Skin epidermis (tissue), 12 donors: ENCODE data around the gene CCDC186.
A peak's percentile ranks its signal among the peaks of the same experiment; 100 is the strongest.
"Not testable (repeated sequence)": the region's sequence is repeated elsewhere in the genome, so short reads cannot be mapped to it uniquely, and the experiment has no call there.

Experiments
- H3K27ac ChIP-seq, 21 experiments: fragments of 200-600 bp; sonication (generic) in 11 of 21; one replicate each; pipeline ENCODE4 v1.5.0; 2020; ENCODE audit warnings: mild to moderate bottlenecking in 3 of 21, inconsistent platforms in 2 of 21, moderate library complexity in 2 of 21
- H3K4me3 ChIP-seq, 7 experiments: fragments of 200-600 bp; sonication (generic) in 2 of 7; one replicate each; pipeline ENCODE4 v1.5.0; 2020; ENCODE audit warnings: inconsistent platforms in 2 of 7, mild to moderate bottlenecking in 2 of 7, moderate library complexity in 1 of 7

The CCDC186 gene

DNA sequence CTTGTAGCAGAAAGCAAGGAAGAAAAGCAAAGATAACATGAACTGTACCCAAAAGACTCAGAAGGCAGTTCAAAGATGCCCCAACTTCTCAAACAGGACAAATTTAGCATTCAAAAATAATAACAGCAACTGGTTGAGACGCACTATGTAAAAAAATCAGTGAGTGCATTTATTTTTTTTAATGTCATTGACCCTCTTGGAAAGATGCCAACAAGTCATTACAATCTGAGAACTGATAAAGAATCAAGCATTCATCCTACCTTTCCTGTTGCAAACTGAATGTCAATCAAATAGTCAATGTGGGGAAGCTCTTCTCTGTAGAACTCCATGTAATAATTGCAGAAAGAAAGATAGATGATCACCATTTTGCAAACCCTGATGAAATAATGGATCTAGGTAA lies 1.7 kb upstream of the CCDC186 start:
- Histone ChIP-seq H3K4me3 (no peak overlapping the region), H3K27ac (no peak overlapping the region)

DNA sequence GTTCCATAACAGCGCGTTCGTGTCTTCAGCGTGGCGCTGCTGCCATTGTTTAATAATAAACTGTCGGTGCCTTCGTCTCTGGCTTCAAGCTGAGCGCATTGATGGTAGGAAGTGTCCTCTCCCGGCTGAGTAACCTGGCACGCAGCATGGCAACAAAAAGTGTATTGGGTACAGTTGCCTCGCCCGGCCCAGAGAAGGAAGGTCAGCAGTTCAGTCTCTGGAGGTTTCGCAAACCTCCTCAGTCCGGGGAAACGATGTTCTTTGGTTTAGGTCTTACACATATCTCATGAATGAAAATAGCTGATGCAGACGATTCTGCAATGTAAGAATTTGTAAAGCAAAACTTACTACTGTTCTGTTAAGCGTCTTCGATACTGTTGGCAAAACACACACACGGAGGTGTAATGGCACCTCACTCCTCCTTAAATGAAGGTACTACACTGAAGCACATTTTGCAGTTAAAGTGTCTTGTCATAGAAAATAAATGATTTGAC lies 739 bp upstream of the CCDC186 start:
- Histone ChIP-seq H3K4me3 (peak overlapping the region; percentile 65 to 86 (median 81)), H3K27ac (peak overlapping the region in 18 of 21 experiments; percentile 27 to 97 (median 96))

DNA sequence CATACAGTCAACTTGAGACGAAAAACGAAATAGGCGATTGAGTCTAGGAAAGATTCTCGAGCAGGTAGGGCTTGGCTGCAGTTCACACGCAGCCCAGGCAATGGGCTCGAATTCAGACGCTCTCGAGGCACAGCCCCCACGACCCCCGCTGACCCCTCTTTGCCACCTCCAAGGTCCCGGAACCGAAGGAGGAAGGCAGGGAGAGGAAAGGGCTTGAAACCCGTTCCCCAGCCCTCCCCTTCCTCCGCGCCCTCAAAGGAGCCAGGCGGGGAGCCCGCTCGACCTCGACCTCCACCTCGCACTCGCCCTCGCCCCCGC lies 441 bp downstream of the CCDC186 start:
- Histone ChIP-seq H3K27ac (peak overlapping the region; percentile 79 to 97 (median 95)), H3K4me3 (peak overlapping the region; percentile 65 to 86 (median 81))

DNA sequence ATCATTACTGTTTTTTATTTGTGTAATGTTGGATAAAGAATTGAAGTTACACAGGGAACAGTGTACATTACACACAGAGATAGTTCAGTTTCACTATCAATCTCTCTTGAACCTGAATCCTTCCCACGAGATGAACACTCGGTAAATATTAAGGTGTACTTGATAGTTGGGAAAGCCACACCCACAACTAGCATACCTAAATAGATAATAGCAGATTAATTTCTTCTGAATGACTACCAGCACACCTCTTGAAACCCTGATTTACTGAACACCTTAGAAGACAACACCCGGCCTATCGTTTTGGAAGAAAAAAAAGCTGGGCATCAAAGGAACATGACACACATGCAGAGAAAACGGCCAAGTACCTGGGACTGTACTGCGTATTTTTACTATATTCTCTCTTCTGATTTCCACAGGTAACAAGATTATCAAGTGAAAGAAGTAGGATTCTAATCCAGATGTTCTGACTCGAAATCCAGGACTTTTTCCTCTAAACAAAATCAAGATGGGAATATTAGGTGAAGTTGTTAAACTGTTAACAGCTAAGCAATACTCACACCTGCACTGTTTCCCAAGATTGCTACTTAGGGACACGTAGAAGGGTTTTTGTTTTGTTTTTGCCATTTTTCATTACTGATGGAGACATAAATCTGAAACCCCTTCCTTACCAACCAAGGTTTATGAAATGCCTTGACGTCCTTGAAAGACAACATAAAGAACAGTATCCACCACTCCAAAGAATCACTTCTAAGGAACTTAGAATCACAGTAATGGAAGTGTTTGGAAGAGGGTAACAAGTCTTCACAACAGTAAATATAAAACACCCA lies 1.0 kb downstream of the CCDC186 start:
- Histone ChIP-seq H3K4me3 (peak overlapping the region; percentile 65 to 86 (median 81)), H3K27ac (peak overlapping the region in 20 of 21 experiments; percentile 79 to 97 (median 95))

DNA sequence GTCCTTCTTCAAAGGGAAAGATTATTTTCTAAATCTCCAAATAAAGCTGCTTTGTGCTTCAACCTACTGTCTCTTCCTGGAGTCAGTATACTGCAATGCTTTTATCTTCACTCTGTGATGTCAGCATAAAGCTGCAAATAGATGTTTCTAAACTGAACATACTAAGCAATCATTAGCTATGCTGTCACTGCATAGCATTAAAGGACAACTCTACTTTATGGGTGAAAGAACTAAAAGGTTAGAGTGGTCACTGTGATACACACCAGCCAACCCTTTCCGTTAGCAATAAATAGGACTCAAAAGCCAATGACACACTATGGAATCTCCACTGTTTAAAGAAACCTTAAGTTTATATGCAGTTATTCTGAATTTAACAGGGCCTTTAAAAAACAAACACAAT lies 1.8 kb downstream of the CCDC186 start:
- Histone ChIP-seq H3K27ac (peak overlapping the region in 9 of 21 experiments; percentile 11 to 97 (median 95)), H3K4me3 (peak overlapping the region in 5 of 7 experiments; percentile 73 to 86 (median 81))

DNA sequence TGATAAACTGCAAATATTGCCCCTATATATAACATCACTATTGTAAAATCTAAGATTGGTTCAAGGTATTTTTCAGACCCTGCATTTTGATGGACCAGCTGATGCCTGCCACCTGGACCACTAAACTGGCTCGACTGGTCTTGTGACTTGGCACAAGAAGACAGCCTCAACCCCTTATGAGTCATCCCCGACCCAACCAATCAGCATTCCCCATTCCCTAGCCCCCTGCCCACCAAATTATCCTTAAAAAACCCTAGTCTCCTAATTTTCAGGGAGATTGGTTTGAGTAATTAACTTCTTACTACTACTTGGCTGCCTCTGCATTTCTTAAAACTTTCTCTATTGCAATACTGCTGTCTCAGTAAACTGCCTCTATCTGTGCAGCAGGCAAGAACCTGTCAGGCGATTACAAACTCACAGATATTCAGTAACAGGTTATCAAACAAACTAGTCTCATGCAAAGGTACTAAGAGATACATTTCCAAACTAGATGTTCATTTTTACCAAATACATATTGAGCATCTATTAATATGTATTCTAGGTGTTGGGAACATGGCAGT lies 5.5 kb downstream of the CCDC186 start:
- Histone ChIP-seq H3K4me3 (no peak overlapping the region), H3K27ac (no peak overlapping the region)

DNA sequence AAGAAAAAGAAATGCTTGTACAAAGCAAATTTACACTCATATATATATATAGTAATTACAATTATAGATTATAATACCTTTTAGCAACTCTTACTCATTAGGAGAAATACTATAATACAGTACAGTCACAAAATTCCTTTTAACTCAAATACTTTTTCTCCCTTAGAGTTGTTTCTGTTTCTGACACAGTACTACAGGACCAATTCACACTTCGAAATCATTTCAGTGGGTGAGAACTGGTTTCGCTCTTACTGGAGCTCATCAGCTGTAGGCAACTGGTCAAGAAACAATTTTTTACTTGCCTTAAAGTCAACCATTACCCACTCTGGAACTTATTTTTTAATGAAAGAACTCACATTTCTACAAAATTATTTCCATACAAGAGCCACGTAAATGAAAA lies 6.0 kb downstream of the CCDC186 start:
- H3K27ac ChIP-seq: no peak overlapping the region
- no peak overlapping the region for H3K4me3 ChIP-seq

DNA sequence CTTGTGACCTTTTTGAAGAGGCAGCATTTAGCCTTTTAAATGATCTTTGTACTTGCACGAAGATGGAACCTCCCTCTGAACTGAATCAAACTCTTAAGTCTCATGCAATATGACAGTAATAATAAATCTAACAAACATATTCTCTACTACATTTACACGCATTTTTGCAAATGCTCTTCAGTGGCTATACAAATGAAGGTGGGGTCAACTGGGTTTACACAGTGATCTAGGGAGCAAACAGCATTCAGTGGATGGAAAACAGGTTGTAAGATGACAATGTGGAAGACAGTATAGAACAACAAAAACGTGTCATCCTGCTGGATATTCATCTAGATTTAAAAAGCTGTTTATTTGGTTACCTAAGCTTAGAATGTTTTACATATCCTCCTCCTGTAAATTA lies 7.5 kb downstream of the CCDC186 start:
- peak overlapping the region in 1 of 21 experiments; percentile 4 for H3K27ac ChIP-seq

DNA sequence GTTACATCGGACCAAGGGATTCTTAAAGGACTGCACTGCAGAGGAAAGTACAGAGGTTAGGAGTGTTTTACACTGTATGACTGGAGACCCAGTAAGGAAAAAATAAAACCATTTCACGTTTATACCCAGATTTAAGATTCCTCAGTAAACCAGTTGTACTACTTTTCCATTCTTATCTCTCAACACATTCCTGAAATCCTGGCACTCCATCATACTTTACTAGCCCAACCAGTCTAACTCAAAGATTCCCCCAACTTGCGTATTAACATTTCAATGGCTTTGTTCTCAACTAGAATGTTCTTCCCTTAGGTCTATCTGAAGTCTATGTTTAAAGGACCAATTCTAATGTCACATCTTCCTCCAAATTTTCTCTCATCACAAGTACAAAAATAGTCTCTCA lies 8.0 kb downstream of the CCDC186 start:
- H3K27ac ChIP-seq: peak overlapping the region in 5 of 21 experiments; percentile 19 to 38 (median 30)

More for the DNA sequence above, 7.5 kb downstream of the CCDC186 start:
- no peak overlapping the region for H3K4me3 ChIP-seq

DNA sequence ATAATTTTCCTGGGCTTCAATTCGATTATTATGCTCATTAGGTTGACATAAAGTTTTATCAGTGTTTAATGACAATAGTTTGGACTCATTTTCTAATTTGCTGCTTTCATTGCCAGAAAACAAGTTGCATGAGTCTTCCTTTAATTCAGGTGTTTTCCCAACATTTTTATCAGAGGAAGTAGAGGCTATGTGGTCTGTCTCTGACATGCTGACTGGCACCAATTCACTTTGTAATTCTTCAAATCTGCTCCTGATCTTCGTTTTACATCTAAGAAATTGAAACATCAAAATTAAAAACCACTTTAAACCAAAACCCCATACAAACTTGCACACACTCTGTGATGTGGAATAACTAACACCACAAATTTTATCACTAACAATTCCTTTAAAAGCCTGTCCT lies 10.9 kb downstream of the CCDC186 start:
- Histone ChIP-seq H3K27ac (peak overlapping the region in 2 of 21 experiments; percentile 28 to 46), H3K4me3 (no peak overlapping the region)

More for the DNA sequence above, 8.0 kb downstream of the CCDC186 start:
- no peak overlapping the region for H3K4me3 ChIP-seq

DNA sequence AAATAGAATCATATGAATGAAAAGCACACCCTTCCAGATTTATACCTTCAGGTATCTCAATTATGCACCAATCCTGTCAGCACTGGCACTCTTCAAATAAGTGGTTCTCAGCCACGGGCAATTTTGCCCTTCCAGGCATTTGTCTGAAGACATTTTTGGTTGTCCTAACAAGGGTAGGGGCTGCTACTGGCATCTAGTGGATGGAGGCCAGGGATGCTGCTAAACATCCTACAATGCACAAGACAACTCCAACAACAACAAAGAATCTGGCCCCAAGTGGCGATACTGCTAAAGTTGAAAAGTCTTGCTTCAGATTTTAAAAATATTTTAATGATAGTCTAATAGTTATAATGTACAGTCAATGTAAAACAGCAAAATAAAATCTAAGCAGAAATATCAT lies 16.1 kb downstream of the CCDC186 start:
- no peak overlapping the region for H3K27ac ChIP-seq
- no peak overlapping the region for H3K4me3 ChIP-seq

DNA sequence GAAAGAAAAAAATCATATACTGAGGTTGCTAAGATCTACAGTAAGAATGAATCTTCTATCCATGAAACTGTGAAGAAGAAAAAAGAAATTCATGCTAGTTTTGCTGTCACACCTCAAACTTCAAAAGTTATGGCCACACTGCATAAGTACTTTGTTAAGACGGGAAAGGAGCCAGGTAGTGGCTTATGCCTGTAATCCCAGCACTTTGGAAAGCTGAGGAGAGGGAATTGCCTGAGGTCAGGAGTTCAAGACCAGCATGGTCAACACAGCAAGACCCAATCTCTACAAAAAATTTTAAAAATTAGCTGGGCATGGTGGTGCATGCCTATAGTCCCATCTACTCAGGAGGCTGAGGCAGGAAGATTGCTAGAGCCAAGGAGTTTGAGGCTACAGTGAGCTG lies 22.1 kb downstream of the CCDC186 start:
- H3K27ac ChIP-seq: no peak overlapping the region
- no peak overlapping the region for H3K4me3 ChIP-seq

DNA sequence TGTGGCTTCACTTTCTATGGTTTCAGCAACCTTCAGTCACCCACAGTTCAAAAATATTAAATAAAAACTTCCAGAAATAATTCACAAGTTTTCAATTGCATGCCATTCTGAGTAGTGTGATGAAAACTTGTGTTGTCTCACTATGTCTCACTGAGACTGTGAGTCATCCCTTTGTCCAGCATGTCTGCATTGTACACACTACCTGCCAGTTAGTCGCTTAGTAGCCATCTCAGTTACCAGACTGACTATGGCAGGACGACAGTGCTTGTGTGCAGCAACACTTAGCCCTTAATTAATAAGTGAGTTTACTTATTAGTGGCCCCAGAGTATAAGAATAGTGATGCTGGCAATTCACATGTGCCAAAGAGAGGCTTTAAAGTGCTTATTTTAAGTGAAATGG lies 22.5 kb downstream of the CCDC186 start:
- H3K27ac ChIP-seq: no peak overlapping the region
- H3K4me3 ChIP-seq: no peak overlapping the region

DNA sequence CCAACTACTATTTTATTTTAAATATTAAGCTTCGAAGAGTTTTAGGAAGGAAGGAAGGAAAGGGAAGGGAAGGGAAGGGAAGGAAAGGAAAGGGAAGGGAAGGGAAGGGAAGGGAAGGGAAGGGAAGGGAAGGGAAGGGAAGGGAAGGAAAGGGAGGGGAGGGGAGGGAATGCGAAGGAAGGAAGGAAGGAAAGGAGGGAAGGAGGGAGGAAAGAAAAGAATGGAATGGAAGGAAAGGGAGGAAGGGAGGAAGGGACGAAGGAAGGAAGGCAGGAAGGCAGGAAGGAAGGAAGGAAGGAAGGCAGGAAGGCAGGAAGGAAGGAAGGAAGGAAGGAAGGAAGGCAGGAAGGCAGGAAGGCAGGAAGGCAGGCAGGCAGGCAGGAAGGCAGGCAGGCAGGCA lies 24.5 kb downstream of the CCDC186 start:
- not testable (repeated sequence) for H3K27ac ChIP-seq, H3K4me3 ChIP-seq

DNA sequence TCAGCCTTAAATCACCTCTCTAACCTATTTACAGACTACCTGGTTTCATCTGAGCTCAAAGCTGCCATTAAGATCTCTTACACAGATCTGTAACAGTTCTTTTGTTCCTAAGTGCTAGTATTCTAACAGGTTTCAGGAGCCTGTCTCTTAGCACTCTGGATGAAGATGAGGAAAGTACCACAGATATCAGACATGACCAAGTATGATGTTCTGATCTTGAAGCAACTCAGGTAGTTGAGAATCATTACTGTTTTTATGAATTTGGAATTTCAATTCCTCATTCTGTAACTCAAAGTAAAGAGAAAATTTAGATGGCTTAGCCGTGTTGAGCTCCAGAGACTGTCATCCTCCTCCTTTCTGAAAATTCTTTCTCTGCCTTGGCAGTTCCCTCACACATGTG lies 30.8 kb downstream of the CCDC186 start:
- H3K4me3 ChIP-seq: no peak overlapping the region
- H3K27ac ChIP-seq: no peak overlapping the region

DNA sequence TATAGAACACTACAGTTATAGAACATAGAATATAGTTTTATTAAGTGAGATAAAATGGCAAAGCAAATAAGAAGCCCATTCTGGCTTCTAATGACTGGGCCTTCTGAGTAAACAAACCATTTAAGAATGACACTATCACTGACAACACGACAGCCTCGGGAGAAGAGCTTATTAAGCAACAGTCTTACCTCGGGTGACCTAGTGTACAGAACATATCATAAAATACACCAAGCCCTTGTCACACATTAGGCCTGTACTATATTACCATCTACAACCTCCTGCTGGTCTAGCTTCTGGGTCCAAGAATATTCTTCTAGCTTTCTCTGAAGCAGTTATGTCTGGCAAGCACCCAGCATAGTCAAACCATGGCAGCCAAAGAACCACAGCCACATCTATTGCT lies 32.0 kb downstream of the CCDC186 start:
- Histone ChIP-seq H3K4me3 (no peak overlapping the region), H3K27ac (no peak overlapping the region)

DNA sequence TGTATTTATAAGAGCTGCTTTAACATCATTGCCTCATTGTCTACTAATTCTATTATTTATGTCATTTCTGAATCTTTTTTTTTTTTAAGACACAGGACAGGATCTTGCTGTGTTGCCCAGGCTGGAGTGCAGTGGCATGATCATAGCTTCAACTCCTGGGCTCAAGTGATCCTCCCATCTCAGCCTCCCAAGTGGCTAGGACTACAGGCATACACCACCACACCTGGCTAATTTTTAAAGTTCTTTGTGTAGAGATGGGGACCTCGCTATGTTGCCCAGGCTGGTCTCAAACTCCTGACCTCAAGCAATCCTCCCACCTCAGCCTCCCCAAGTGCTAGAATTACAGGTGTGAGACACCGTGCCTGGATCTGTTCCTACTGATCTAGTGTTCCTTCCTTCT lies 33.2 kb downstream of the CCDC186 start:
- not testable (repeated sequence) for H3K4me3 ChIP-seq, H3K27ac ChIP-seq

DNA sequence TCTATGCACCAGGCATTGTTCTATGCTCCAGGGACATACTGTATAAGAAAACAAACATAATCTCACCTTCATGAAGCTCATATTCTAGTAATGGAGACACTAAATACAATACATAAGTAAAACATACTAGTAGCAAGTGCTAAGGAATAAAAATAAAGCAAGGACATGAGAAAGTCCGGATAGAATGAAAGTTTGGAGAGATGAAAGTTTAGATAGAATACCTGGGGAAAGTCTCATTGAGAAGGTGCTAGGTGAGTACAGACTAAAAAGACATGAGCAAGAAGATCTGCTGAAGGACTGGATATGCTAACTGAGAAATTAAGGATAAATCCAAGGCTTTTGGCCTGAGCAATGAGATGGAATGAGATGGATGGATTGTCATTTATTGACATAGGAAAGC lies 34.0 kb downstream of the CCDC186 start:
- Histone ChIP-seq H3K27ac (no peak overlapping the region), H3K4me3 (no peak overlapping the region)

DNA sequence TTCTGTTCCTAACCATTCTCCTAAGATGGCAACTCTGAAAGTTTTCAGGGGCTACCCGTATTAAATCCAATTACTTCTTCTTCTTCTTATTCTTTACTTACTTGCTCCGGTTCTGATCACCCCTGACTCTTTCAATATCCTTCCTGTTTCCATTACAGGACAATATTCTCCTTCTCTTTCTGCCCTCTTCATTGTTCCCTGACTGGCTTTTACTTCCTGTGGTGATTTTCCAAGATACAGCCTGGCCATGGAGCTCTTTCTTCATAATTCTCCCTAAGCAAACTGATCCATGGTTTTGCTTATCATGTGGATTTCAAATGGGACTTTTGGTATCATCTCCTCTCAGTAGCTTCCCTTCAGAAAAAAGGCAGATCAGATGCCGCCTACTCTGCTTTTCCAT lies 35.4 kb downstream of the CCDC186 start:
- H3K27ac ChIP-seq: no peak overlapping the region

DNA sequence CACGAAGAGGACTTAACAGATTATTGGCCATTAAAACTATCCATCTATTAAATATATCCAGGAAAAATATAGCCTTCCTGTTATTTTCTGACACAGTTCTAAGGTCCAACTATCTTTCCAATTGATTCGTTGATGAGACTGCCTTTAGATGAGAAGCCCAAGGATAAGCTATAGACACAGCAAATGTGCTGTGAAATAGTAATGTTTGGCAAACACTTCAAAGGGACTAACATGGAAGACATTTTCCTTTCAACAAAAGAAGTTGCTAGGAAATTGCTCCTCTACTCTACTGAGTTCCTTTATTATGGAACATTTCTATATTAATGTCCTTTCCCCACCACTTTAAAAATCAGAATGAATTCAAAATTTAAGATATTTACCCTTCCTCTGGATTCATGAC lies 38.5 kb downstream of the CCDC186 start:
- no peak overlapping the region for H3K27ac ChIP-seq
- H3K4me3 ChIP-seq: no peak overlapping the region

More for the DNA sequence above, 35.4 kb downstream of the CCDC186 start:
- H3K4me3 ChIP-seq: no peak overlapping the region

DNA sequence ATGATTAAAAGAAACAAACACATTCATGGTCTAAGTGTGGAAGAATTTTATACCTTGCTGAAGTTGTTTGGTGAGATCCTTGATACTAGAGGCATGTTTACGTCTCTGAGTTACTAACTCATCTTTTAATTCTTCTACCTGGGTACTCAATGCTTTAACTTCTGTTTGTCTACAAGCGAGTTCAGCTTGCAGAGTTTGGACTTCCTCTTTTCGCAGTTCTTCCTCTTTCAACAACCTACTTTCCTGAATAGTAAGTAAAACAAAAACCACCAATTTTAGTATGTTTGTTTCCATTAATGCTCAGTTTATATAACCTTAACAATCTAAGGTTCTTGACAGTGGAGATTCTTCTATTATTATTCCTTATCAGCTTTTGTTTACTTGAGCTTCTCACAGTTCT lies 42.9 kb downstream of the CCDC186 start:
- no peak overlapping the region for H3K4me3 ChIP-seq
- no peak overlapping the region for H3K27ac ChIP-seq
